K562 (cell line): ENCODE measurements around the gene IGF2R. TPM values are rescaled to one million over a fixed set of nuclear protein-coding genes. Genes with fewer than 3 reads are reported as not detected.

Source experiments
- CBX2 ChIP-seq: fragments of 200-600 bp; sonication (generic); IDR thresholded peaks from one replicate; pipeline ENCODE4 v1.6.1; 2012; ENCODE audit warnings: mild to moderate bottlenecking, low read length, inconsistent platforms; ENCODE audit not compliant: insufficient read depth, poor library complexity, severe bottlenecking
- HES1 ChIP-seq: fragments of 450-650 bp; IDR thresholded peaks from 2 replicates; pipeline ENCODE4 v1.6.1; 2016; ENCODE audit warnings: low read depth, mild to moderate bottlenecking, moderate library complexity
- ZNF609 ChIP-seq: sonication (generic); formaldehyde crosslinking; IDR thresholded peaks from 2 replicates; pipeline ENCODE4 v1.8.1; 2023; ENCODE audit warnings: missing genetic modification reagents, mild to moderate bottlenecking, borderline replicate concordance
- polyA plus RNA-seq, 8 experiments: library from polyadenylated mRNA; depleted of rRNA in 4 of 8; stranded (reverse) in 5 of 8; unstranded in 3 of 8; fragments of >200 nt; fragmentation: Nextera tagmentation in 2 of 8; fragmentation: Illumina TruSeq in 1 of 8; extraction: Ambion mirVana in 2 of 8; extraction: Trizol in 1 of 8; gene quantifications; 2 replicates each; pipeline versions ENCODE4 v1.2.1 to v1.2.3, GENCODE V29; 2011 to 2014; ENCODE audit warnings: inconsistent platforms in 1 of 8, missing spikeins in 1 of 8
- total RNA-seq, 7 experiments: library from RNA; depleted of rRNA in 6 of 7; stranded (reverse); fragments of >200 nt in 6 of 7; fragmentation: Illumina TruSeq in 2 of 7; extraction: Trizol in 2 of 7; gene quantifications; 2 replicates each; pipeline versions ENCODE4 v1.2.1 to v1.2.3, GENCODE V29; 2011 to 2021; ENCODE audit warnings: low replicate concordance in 1 of 7

IGF2R gene
- total and polyA plus RNA-seq, 9 of the 15 experiments (the other 6 are each of a cell fraction or from before 2014, with no cell fraction given) = 3.5 to 92.3 (median 34.5) TPM

GRCh38 chr6:160128879-160129516, 160.1 kb downstream of the IGF2R start (continued):
- no peak for TF ChIP-seq ZNF609 (CRISPR knock-in tag)
- TF ChIP-seq HES1 = no peak
- TF ChIP-seq CBX2 = no peak
